HCT116 (cell line): ENCODE measurements around the gene CHAC1. TPM values are rescaled to one million over a fixed set of nuclear protein-coding genes. Genes with fewer than 3 reads are reported as not detected.

Experiments
- ATAC-seq: fragments of 200-7000 bp; cut with Tn5 transposase; 2 replicates; pipeline ENCODE4 v1.9.1; 2020; ENCODE audit warnings: mild to moderate bottlenecking, moderate library complexity
- BruUV-seq: library from RNA; stranded (reverse); fragments of 400-500 nt; replicated peaks from 2 replicates; lab custom pipeline; 2021; lab: Mats Ljungman, UMichigan
- CTCF ChIA-PET: fragments of 300-600 bp; sonication (Branson Sonifier 250); formaldehyde crosslinking; loops from one replicate; lab custom pipeline; 2021; ENCODE audit warnings: antibody characterized with exemption; lab: Charles Lee
- POLR2A ChIA-PET: fragments of 300-600, 350-600 bp; sonication (Branson Sonifier 250); formaldehyde crosslinking; loops from one replicate; lab custom pipeline; 2021; ENCODE audit warnings: antibody characterized with exemption; lab: Charles Lee
- RAD21 ChIA-PET, 2 experiments: fragments of 300-600 bp; sonication (Branson Sonifier 250); formaldehyde crosslinking; loops; one replicate each; lab custom pipeline; 2023; ENCODE audit warnings: low total read pairs in 2 of 2; ENCODE audit not compliant: uncharacterized antibody in 2 of 2, unreplicated experiment in 2 of 2, low non-redundant PET in 1 of 2; lab: Charles Lee
- DNase-seq: peaks from one replicate; pipeline ENCODE4 v3.0.0-alpha.2; 2010; ENCODE audit warnings: low read depth, low spot score
- H2AFZ ChIP-seq: fragments of 200-600 bp; shearing (Covaris generic), sonication (generic); 2 replicates; pipeline ENCODE4 v1.6.1; 2017; ENCODE audit warnings: low read depth, mixed run types, mixed read lengths, antibody characterized with exemption, low read length; ENCODE audit not compliant: poor library complexity, severe bottlenecking
- H3K27ac ChIP-seq: 2 replicates; pipeline ENCODE4 v1.5.1; 2012; ENCODE audit warnings: low read depth, low read length
- H3K27me3 ChIP-seq: fragments of 200-600 bp; sonication (generic); 2 replicates; pipeline ENCODE4 v1.6.1; 2016; ENCODE audit warnings: mixed run types, low read length, mixed read lengths; ENCODE audit not compliant: insufficient read depth
- H3K36me3 ChIP-seq, 2 experiments: fragments of 200-500 bp in 1 of 2; fragments of 200-600 bp in 1 of 2; sonication (Bioruptor generic) in 1 of 2; sonication (generic) in 1 of 2; 2 replicates each; pipeline versions ENCODE4 v1.5.1 to v1.6.1; 2014 to 2016; ENCODE audit warnings: low read length in 2 of 2, inconsistent platforms in 1 of 2, mixed read lengths in 1 of 2, mixed run types in 1 of 2; ENCODE audit not compliant: insufficient read depth in 2 of 2, control insufficient read depth in 1 of 2
- H3K4me1 ChIP-seq, 2 experiments: fragments of 200-600 bp in 1 of 2; sonication (generic) in 1 of 2; 2 replicates each; pipeline versions ENCODE4 v1.5.1 to v1.6.1; 2012 to 2017; ENCODE audit warnings: low read length in 2 of 2, inconsistent platforms in 1 of 2, mild to moderate bottlenecking in 1 of 2, mixed read lengths in 1 of 2, mixed run types in 1 of 2, moderate library complexity in 1 of 2; ENCODE audit not compliant: insufficient read depth in 2 of 2, control insufficient read depth in 1 of 2
- H3K4me2 ChIP-seq: fragments of 200-600 bp; sonication (generic); 2 replicates; pipeline ENCODE4 v1.6.1; 2017; ENCODE audit warnings: mixed run types, low read length, mixed read lengths
- H3K4me3 ChIP-seq, 2 experiments: fragments of 200-600 bp in 1 of 2; sonication (generic) in 1 of 2; replicated peaks in 1 of 2; 2 replicates each; pipeline ENCODE4 v1.5.1; 2011 to 2016; ENCODE audit warnings: low read length in 2 of 2, control low read depth in 1 of 2, low read depth in 1 of 2, mild to moderate bottlenecking in 1 of 2, mixed read lengths in 1 of 2, mixed run types in 1 of 2
- H3K79me2 ChIP-seq: fragments of 200-600 bp; sonication (generic); 2 replicates; pipeline ENCODE4 v1.6.1; 2017; ENCODE audit warnings: mild to moderate bottlenecking, mixed run types, low read length, moderate library complexity, mixed read lengths; ENCODE audit not compliant: insufficient read depth
- H3K9ac ChIP-seq: fragments of 200-600 bp; sonication (generic); 2 replicates; pipeline ENCODE4 v1.6.1; 2016; ENCODE audit warnings: low read length, mixed read lengths
- H3K9me2 ChIP-seq: fragments of 200-600 bp; sonication (generic), shearing (Covaris generic); 2 replicates; pipeline ENCODE4 v1.6.1; 2017; ENCODE audit warnings: mixed run types, mild to moderate bottlenecking, moderate library complexity; ENCODE audit not compliant: insufficient read depth
- H3K9me3 ChIP-seq, 2 experiments: fragments of 200-500 bp in 1 of 2; fragments of 200-600 bp in 1 of 2; sonication (Bioruptor generic) in 1 of 2; sonication (generic) in 1 of 2; 2 replicates each; pipeline ENCODE4 v1.6.1; 2014 to 2017; ENCODE audit warnings: low read length in 2 of 2, mixed read lengths in 2 of 2, inconsistent platforms in 1 of 2, low read depth in 1 of 2, mild to moderate bottlenecking in 1 of 2, mixed run types in 1 of 2, moderate library complexity in 1 of 2; ENCODE audit not compliant: control insufficient read depth in 1 of 2, insufficient read depth in 1 of 2
- H4K20me1 ChIP-seq: fragments of 200-600 bp; sonication (generic), shearing (Covaris generic); 2 replicates; pipeline ENCODE4 v1.6.1; 2017; ENCODE audit warnings: mixed run types, mild to moderate bottlenecking, moderate library complexity; ENCODE audit not compliant: insufficient read depth
- CBX3 ChIP-seq: IDR thresholded peaks from 2 replicates; pipeline ENCODE4 v1.6.1; 2012; ENCODE audit warnings: low read depth
- CEBPB ChIP-seq: IDR thresholded peaks from 2 replicates; pipeline ENCODE4 v1.6.1; 2012; ENCODE audit warnings: low read depth
- EGR1 ChIP-seq: IDR thresholded peaks from 2 replicates; pipeline ENCODE4 v1.6.1; 2012; ENCODE audit warnings: low read depth
- ELF1 ChIP-seq: IDR thresholded peaks from 2 replicates; pipeline ENCODE4 v1.6.1; 2012; ENCODE audit warnings: low read depth, borderline replicate concordance
- EZH2 ChIP-seq: fragments of 200-600 bp; sonication (generic); IDR thresholded peaks from 2 replicates; pipeline ENCODE4 v1.6.1; 2017; ENCODE audit warnings: antibody characterized with exemption, mixed run types
- EZH2phosphoT487 ChIP-seq: fragments of 200-600 bp; IDR thresholded peaks from 2 replicates; pipeline ENCODE4 v1.6.1; 2018; ENCODE audit warnings: antibody characterized with exemption, borderline replicate concordance
- FOSL1 ChIP-seq: IDR thresholded peaks from 2 replicates; pipeline ENCODE4 v1.6.1; 2012; ENCODE audit warnings: low read depth
- JUND ChIP-seq: IDR thresholded peaks from 2 replicates; pipeline ENCODE4 v1.6.1; 2012
- POLR2A ChIP-seq: IDR thresholded peaks from 2 replicates; pipeline ENCODE4 v1.7.0; 2011; ENCODE audit warnings: borderline replicate concordance; ENCODE audit not compliant: insufficient read depth, insufficient read length; ENCODE audit errors: extremely low read depth
- POLR2AphosphoS5 ChIP-seq: IDR thresholded peaks from 2 replicates; pipeline ENCODE4 v1.6.1; 2011; ENCODE audit warnings: mild to moderate bottlenecking, low read depth, low read length, moderate library complexity
- RAD21 ChIP-seq: IDR thresholded peaks from 2 replicates; pipeline ENCODE4 v1.6.1; 2012; ENCODE audit warnings: low read depth, mild to moderate bottlenecking
- SIN3A ChIP-seq: IDR thresholded peaks from 2 replicates; pipeline ENCODE4 v1.6.1; 2012; ENCODE audit warnings: low read depth
- SP1 ChIP-seq: IDR thresholded peaks from 2 replicates; pipeline ENCODE4 v1.6.1; 2012; ENCODE audit warnings: low read depth
- SRF ChIP-seq: IDR thresholded peaks from 2 replicates; pipeline ENCODE4 v1.6.1; 2012; ENCODE audit warnings: low read depth
- TCF7L2 ChIP-seq: IDR thresholded peaks from 2 replicates; pipeline ENCODE4 v1.7.0; 2011; ENCODE audit warnings: borderline replicate concordance, inconsistent platforms; ENCODE audit not compliant: insufficient read depth, insufficient read length; ENCODE audit errors: extremely low read depth
- YY1 ChIP-seq: IDR thresholded peaks from 2 replicates; pipeline ENCODE4 v1.6.1; 2011; ENCODE audit warnings: low read length, low read depth, moderate library complexity, mild to moderate bottlenecking; ENCODE audit not compliant: insufficient replicate concordance; ENCODE audit errors: extremely low read depth
- ZBTB33 ChIP-seq: IDR thresholded peaks from 2 replicates; pipeline ENCODE4 v1.6.1; 2011; ENCODE audit warnings: mild to moderate bottlenecking, low read length, moderate library complexity; ENCODE audit not compliant: insufficient replicate concordance; ENCODE audit errors: extremely low read depth
- ZFX ChIP-seq: fragments of 450-650 bp; IDR thresholded peaks from 2 replicates; pipeline ENCODE4 v1.6.1; 2017
- ZNF274 ChIP-seq: fragments of 200-500 bp; sonication (Bioruptor generic); IDR thresholded peaks from 2 replicates; pipeline ENCODE4 v1.6.1; 2014; ENCODE audit warnings: mild to moderate bottlenecking, low read depth, low read length, inconsistent platforms
- intact Hi-C: fragments of 100-400 bp; cut with micrococcal nuclease; formaldehyde crosslinking; loops from 2 replicates; pipeline ENCODE4 v1.10.0; 2022
- total RNA-seq: library from RNA; stranded (reverse); gene quantifications from one replicate; pipeline ENCODE4 v1.2.1, GENCODE V29; 2021; ENCODE audit not compliant: unreplicated experiment
- TF ChIP-seq, protein P1 (sequence below): IDR thresholded peaks from 2 replicates; pipeline ENCODE4 v1.6.1; 2012
- TF ChIP-seq, protein P2 (sequence below): IDR thresholded peaks from 2 replicates; pipeline ENCODE4 v1.6.1; 2012; ENCODE audit warnings: low read depth
- TF ChIP-seq, protein P3 (sequence below): IDR thresholded peaks from 2 replicates; pipeline ENCODE4 v1.6.1; 2012

CHAC1 gene
- total RNA-seq, 1 experiment from 2014 or later: 58.9 TPM

- no peaks in the 10 kb centered on the region for H3K36me3 ChIP-seq
- ATAC-seq: peak; percentile 74
- DNase-seq: peak; percentile 71
- peaks cover 19 to 41% of the 10 kb centered on the region in 2 experiments for H3K4me1 ChIP-seq
- no TSS peak for BruUV-seq
- peak within 1 kb of the TSS; percentile 22; the same call in 1 of the 2 replicates for H3K27ac ChIP-seq
- ChIA-PET RAD21 (interaction anchor here (0.6 to 1.2 kb wide), 3 partner anchors 13 to 249 kb away, joined by 3 to 5 read pairs (median 4); no protein-coding TSS in a partner anchor), CTCF (interaction anchor here (0.6 to 4.8 kb wide), 9 partner anchors 11 to 255 kb away, joined by 3 to 69 read pairs (median 5); partner anchors contain the start of genes CHAC1 and VPS18), POLR2A (interaction anchor here (0.7 to 4.4 kb wide), 12 partner anchors 9 to 255 kb away, joined by 3 to 48 read pairs (median 6); partner anchors contain the start of genes CHAC1 and VPS18)
- H3K4me3 ChIP-seq: peak within 1 kb of the TSS; percentile 52 to 65
- H3K9ac ChIP-seq: peak within 1 kb of the TSS; percentile 39
- H4K20me1 ChIP-seq: no peaks in the 10 kb centered on the region
- intact Hi-C loops: loop anchor here (1.0 kb wide), 1 partner anchor 23 kb away; no protein-coding TSS in a partner anchor
- H3K79me2 ChIP-seq: no peaks in the 10 kb centered on the region
- peaks cover 15% of the 10 kb centered on the region; the same call in 1 of the 2 replicates for H3K27me3 ChIP-seq
- no peaks in the 10 kb centered on the region for H3K9me2 ChIP-seq
- H3K9me3 ChIP-seq: no peaks in the 10 kb centered on the region
- peak within 1 kb of the TSS; percentile 100 for H3K4me2 ChIP-seq
- H2AFZ ChIP-seq: peak within 1 kb of the TSS; percentile 73
- TF ChIP-seq TCF7L2 (no peak), JUND (no peak), FOSL1 (no peak), POLR2AphosphoS5 (peak; percentile 94), SIN3A (no peak), ZFX (no peak; the same call in 1 of the 2 replicates), RAD21 (no peak), SP1 (no peak; the same call in 1 of the 2 replicates), ZNF274 (no peak), POLR2A (peak; percentile 95), EGR1 (peak; percentile 91), YY1 (no peak), EZH2phosphoT487 (no peak), EZH2 (no peak), CBX3 (no peak), ELF1 (no peak), CEBPB (no peak), SRF (no peak), ZBTB33 (no peak)
- TF ChIP-seq, protein P1, sequence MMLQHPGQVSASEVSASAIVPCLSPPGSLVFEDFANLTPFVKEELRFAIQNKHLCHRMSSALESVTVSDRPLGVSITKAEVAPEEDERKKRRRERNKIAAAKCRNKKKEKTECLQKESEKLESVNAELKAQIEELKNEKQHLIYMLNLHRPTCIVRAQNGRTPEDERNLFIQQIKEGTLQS: no peak
- TF ChIP-seq, protein P2, sequence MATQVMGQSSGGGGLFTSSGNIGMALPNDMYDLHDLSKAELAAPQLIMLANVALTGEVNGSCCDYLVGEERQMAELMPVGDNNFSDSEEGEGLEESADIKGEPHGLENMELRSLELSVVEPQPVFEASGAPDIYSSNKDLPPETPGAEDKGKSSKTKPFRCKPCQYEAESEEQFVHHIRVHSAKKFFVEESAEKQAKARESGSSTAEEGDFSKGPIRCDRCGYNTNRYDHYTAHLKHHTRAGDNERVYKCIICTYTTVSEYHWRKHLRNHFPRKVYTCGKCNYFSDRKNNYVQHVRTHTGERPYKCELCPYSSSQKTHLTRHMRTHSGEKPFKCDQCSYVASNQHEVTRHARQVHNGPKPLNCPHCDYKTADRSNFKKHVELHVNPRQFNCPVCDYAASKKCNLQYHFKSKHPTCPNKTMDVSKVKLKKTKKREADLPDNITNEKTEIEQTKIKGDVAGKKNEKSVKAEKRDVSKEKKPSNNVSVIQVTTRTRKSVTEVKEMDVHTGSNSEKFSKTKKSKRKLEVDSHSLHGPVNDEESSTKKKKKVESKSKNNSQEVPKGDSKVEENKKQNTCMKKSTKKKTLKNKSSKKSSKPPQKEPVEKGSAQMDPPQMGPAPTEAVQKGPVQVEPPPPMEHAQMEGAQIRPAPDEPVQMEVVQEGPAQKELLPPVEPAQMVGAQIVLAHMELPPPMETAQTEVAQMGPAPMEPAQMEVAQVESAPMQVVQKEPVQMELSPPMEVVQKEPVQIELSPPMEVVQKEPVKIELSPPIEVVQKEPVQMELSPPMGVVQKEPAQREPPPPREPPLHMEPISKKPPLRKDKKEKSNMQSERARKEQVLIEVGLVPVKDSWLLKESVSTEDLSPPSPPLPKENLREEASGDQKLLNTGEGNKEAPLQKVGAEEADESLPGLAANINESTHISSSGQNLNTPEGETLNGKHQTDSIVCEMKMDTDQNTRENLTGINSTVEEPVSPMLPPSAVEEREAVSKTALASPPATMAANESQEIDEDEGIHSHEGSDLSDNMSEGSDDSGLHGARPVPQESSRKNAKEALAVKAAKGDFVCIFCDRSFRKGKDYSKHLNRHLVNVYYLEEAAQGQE: no peak
- TF ChIP-seq, protein P3, sequence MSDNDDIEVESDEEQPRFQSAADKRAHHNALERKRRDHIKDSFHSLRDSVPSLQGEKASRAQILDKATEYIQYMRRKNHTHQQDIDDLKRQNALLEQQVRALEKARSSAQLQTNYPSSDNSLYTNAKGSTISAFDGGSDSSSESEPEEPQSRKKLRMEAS: peak; percentile 72; the same call in 1 of the 2 replicates
Measured at GRCh38 chr15:40928821-40929659, 24.2 kb upstream of the CHAC1 start, which contains the start of gene DLL4. Gene DLL4 (plus strand): TSS chr15:40929340. CDS start chr15:40929669, 329 bp downstream.
